ENCODE measurements around the gene PAQR7. TPM values are rescaled to one million over a fixed set of nuclear protein-coding genes. Genes with fewer than 3 reads are reported as not detected.

The PAQR7 gene
- total RNA-seq (1 to 10 TPM; 1.1 to 5.7 (median 2.1) TPM), polyA plus RNA-seq (1 to 10 TPM; 1.3 to 1.7 TPM)
- long read RNA-seq, donor 1, partial matches to known transcripts, result 0 of 3 reads
- long read RNA-seq, donor 1, other reads (novel, unspliced or antisense), result 3 of 3 reads
- long read RNA-seq, donor 2, result 0 reads
- long read RNA-seq, donor 3, result 0 reads

GRCh38 chr1:25875154-25875855, at the start of gene PAQR7:
PAQR7 (minus strand) TSS chr1:25875708; CDS start chr1:25863839, 11,869 bp downstream.
- peak within 1 kb of the TSS in 11 of 12 donors; percentile 33 to 90 (median 69) for H3K27ac ChIP-seq
- DNase-seq (peak; percentile 73 to 87 (median 82)), ATAC-seq (peak; percentile 61 to 88 (median 87))
- no peaks in the 10 kb centered on the region for H3K27me3 ChIP-seq
- 1 to 2% (median 1%) methylated on average over 48 to 75 of the region's 75 CpGs for WGBS, 4 donors
- intact Hi-C loops (cut with DNase I), result loop anchor here in 1 of 10 donors (10.0 kb wide), 1 partner anchor 51 kb away; no protein-coding TSS in a partner anchor
- no peaks in the 10 kb centered on the region for H3K9me3 ChIP-seq
- TF ChIP-seq CTCF (IDR thresholded peaks at IDR 0.05) (peak in 3 of 12 donors; percentile 4 to 14 (median 9)), POLR2A (IDR thresholded peaks at IDR 0.05) (peak; percentile 31 to 42)
- H3K4me1 ChIP-seq, result peaks cover 0 to 43% (median 25%) of the 10 kb centered on the region in 12 donors
- H3K4me3 ChIP-seq, result peak within 1 kb of the TSS; percentile 39 to 88 (median 66)
- H3K36me3 ChIP-seq, result peaks cover 0 to 3% (median 0%) of the 10 kb centered on the region in 9 donors

- Histone ChIP-seq H3K4me1 (peaks cover 0 to 33% (median 10%) of the 10 kb centered on the region in 12 donors), H3K9me3 (no peaks in the 10 kb centered on the region), H3K4me3 (no peak overlapping the region), H3K27ac (peak overlapping the region in 1 of 12 donors; percentile 27), H3K27me3 (no peaks in the 10 kb centered on the region), H3K36me3 (no peaks in the 10 kb centered on the region)
- ATAC-seq (no peak), DNase-seq (no peak)
- TF ChIP-seq POLR2A (IDR thresholded peaks at IDR 0.05), result no peak
- no peak for TF ChIP-seq CTCF (IDR thresholded peaks at IDR 0.05)
- 84 to 90% (median 89%) methylated on average over 2 of the region's 2 CpGs for WGBS, 4 donors
- intact Hi-C loops (cut with DNase I), result loop anchor here in 1 of 10 donors (5.0 kb wide), 1 partner anchor 63 kb away; no protein-coding TSS in a partner anchor
These were observed 48.9 kb upstream of the PAQR7 start for GRCh38 chr1:25924454-25924853.

GRCh38 chr1:25922971-25923552, 47.6 kb upstream of the PAQR7 start:
- DNase-seq (peak in 4 of 5 donors; percentile 16 to 70 (median 32)), ATAC-seq (peak; percentile 14 to 79 (median 61))
- intact Hi-C loops (cut with DNase I), result loop anchor here in 1 of 10 donors (5.0 kb wide), 1 partner anchor 64 kb away; no protein-coding TSS in a partner anchor
- 3 to 6% (median 3%) methylated on average over 16 to 32 of the region's 32 CpGs for WGBS, 4 donors
- no peak for TF ChIP-seq POLR2A (IDR thresholded peaks at IDR 0.05)
- no peak for TF ChIP-seq CTCF (IDR thresholded peaks at IDR 0.05)
- Histone ChIP-seq H3K4me3 (peak overlapping the region; percentile 32 to 75 (median 61)), H3K36me3 (no peaks in the 10 kb centered on the region), H3K4me1 (peaks cover 0 to 35% (median 10%) of the 10 kb centered on the region in 12 donors), H3K27me3 (no peaks in the 10 kb centered on the region), H3K9me3 (no peaks in the 10 kb centered on the region), H3K27ac (peak overlapping the region; percentile 35 to 93 (median 68))

Measured in heart left ventricle (tissue), 16 donors.